Activated T-cell treated with anti-CD3 and anti-CD28 coated beads, Interleukin-2, amount 50 U/mL, for 72 hours (primary cell): Measurements from ENCODE around the gene PIGR. TPM values are rescaled to one million over a fixed set of nuclear protein-coding genes. Genes with fewer than 3 reads are reported as not detected.

ENCODE experiments used
- ATAC-seq, 2 donors: fragments of 150-1000 bp; cut with Tn5 transposase; replicated peaks in 1 of 2; 2 replicates each; pipeline ENCODE4 v1.10.0; 2021; ENCODE audit warnings: moderate library complexity in 2 of 2, mild to moderate bottlenecking in 1 of 2
- DNase-seq, 2 donors: peaks; one replicate each; pipeline ENCODE4 v3.0.0; 2021 to 2022; ENCODE audit warnings: mixed read lengths in 1 of 2
- H3K27ac Mint-ChIP-seq: one replicate; pipeline ENCODE4 v1.8.0; 2022; ENCODE audit warnings: mild to moderate bottlenecking, moderate library complexity, mixed read lengths
- H3K27me3 Mint-ChIP-seq: one replicate; pipeline ENCODE4 v1.8.0; 2022; ENCODE audit warnings: low read depth, mixed read lengths
- H3K36me3 Mint-ChIP-seq, 2 donors: one replicate each; pipeline ENCODE4 v1.8.0; 2022; ENCODE audit warnings: mixed read lengths in 2 of 2, mild to moderate bottlenecking in 1 of 2; ENCODE audit not compliant: insufficient read depth in 2 of 2
- H3K4me1 Mint-ChIP-seq: one replicate; pipeline ENCODE4 v1.8.0; 2022; ENCODE audit warnings: low read depth, mixed read lengths
- H3K4me3 Mint-ChIP-seq, 2 donors: one replicate each; pipeline ENCODE4 v1.8.0; 2022; ENCODE audit warnings: mild to moderate bottlenecking in 2 of 2, mixed read lengths in 2 of 2, moderate library complexity in 2 of 2
- H3K9me3 Mint-ChIP-seq, 2 donors: one replicate each; pipeline ENCODE4 v1.8.0; 2022; ENCODE audit warnings: mixed read lengths in 2 of 2
- total RNA-seq, 2 donors: library from RNA; stranded (reverse); gene quantifications; one replicate each; pipeline ENCODE4 v1.2.3, GENCODE V29; 2022

Gene PIGR
- total RNA-seq, 2 donors from 2014 or later: 0.12 TPM; not detected in 1

GRCh38 chr1:206883876-206884275 lies 62.4 kb downstream of the PIGR start:
- ATAC-seq: no peak
- no peak for DNase-seq
- Mint-ChIP-seq H3K36me3 (peaks cover 2 to 5% of the 10 kb centered on the region in 2 donors), H3K27ac (no peak overlapping the region), H3K4me3 (no peak overlapping the region), H3K27me3 (peaks cover 6% of the 10 kb centered on the region), H3K4me1 (peaks cover 11% of the 10 kb centered on the region), H3K9me3 (peaks cover 0 to 2% of the 10 kb centered on the region in 2 donors)

- H3K27ac Mint-ChIP-seq: no peak overlapping the region
- no peak for DNase-seq
- ATAC-seq: no peak
- H3K9me3 Mint-ChIP-seq: peaks cover 2 to 4% of the 10 kb centered on the region in 2 donors
- H3K36me3 Mint-ChIP-seq: peaks cover 7 to 11% of the 10 kb centered on the region in 2 donors
- H3K27me3 Mint-ChIP-seq: peaks cover 6% of the 10 kb centered on the region
- peaks cover 5% of the 10 kb centered on the region for H3K4me1 Mint-ChIP-seq
- no peak overlapping the region for H3K4me3 Mint-ChIP-seq
These were observed 63.1 kb downstream of the PIGR start for GRCh38 chr1:206883160-206883559.

- H3K4me1 Mint-ChIP-seq: peaks cover 1% of the 10 kb centered on the region
- no peak overlapping the region for H3K4me3 Mint-ChIP-seq
- H3K36me3 Mint-ChIP-seq: peaks cover 8 to 12% of the 10 kb centered on the region in 2 donors
- peaks cover 2 to 5% of the 10 kb centered on the region in 2 donors for H3K9me3 Mint-ChIP-seq
- H3K27ac Mint-ChIP-seq: no peak overlapping the region
- H3K27me3 Mint-ChIP-seq: peaks cover 6% of the 10 kb centered on the region
- DNase-seq: no peak
- ATAC-seq: no peak
These were observed 63.7 kb downstream of the PIGR start for GRCh38 chr1:206882555-206882954.

GRCh38 chr1:206880314-206880713 lies 66.0 kb downstream of the PIGR start:
- Mint-ChIP-seq H3K27ac (no peak overlapping the region), H3K9me3 (peaks cover 7 to 17% of the 10 kb centered on the region in 2 donors), H3K36me3 (peaks cover 12 to 18% of the 10 kb centered on the region in 2 donors), H3K4me1 (no peaks in the 10 kb centered on the region), H3K4me3 (no peak overlapping the region), H3K27me3 (peaks cover 6% of the 10 kb centered on the region)
- ATAC-seq (peak; percentile 65 to 89), DNase-seq (no peak)

Other genes with a start within 250 kb of the PIGR start
- not detected for gene IL19, start 175.7 kb downstream of the PIGR start, total RNA-seq
- gene IL10, start 174.0 kb downstream of the PIGR start, total RNA-seq: 1 to 10 TPM in 1 of 2 donors, under 1 TPM in 1; 0.77 to 2.3 TPM
- gene IL20, start 80.8 kb downstream of the PIGR start, total RNA-seq: under 1 TPM in 1 of 2 donors, not detected in 1; 0.28 TPM
- 1 to 10 TPM; 3.9 to 5.2 TPM for gene IL24, start 49.0 kb downstream of the PIGR start, total RNA-seq
- 10 to 100 TPM; 47.3 to 50.3 TPM for gene FCMR, start 24.5 kb downstream of the PIGR start, total RNA-seq
- not detected for gene FCAMR, start 24.0 kb upstream of the PIGR start, total RNA-seq
- gene C1orf116, start 86.3 kb upstream of the PIGR start, total RNA-seq: under 1 TPM; 0.12 to 0.21 TPM
- gene YOD1, start 104.7 kb upstream of the PIGR start, total RNA-seq: 10 to 100 TPM; 12.6 to 13.2 TPM
- gene PFKFB2, start 106.8 kb upstream of the PIGR start, total RNA-seq: 1 to 10 TPM; 4.6 to 6.9 TPM
- gene C4BPB, start 142.4 kb upstream of the PIGR start, total RNA-seq: 1 to 10 TPM; 2.6 to 7.4 TPM
- gene C4BPA, start 157.8 kb upstream of the PIGR start, total RNA-seq: not detected